Measurements from ENCODE around the gene ACTC1. TPM values are rescaled to one million over a fixed set of nuclear protein-coding genes. Genes with fewer than 3 reads are reported as not detected.

The ACTC1 gene
- total and polyA plus RNA-seq, 2 donors (not counting 3 experiments of a cell fraction or from before 2014, with no cell fraction given): 1.0 TPM; not detected in 1

- FAIRE-seq: no peak
- dilution Hi-C loops (cut with MboI; ENCODE audit: extremely low pct_ligation_motif_present, low sequenced_read_pairs): no loop called here
- H3K4me3 ChIP-seq (replicated peaks in 1 of 3; ENCODE audit: insufficient read depth in 1 of 3, low read depth in 1 of 3, low read length in 3 of 3): no peak overlapping the region
- no peak for DNase-seq (ENCODE audit: low read depth, low spot score)
- H3K27me3 ChIP-seq (ENCODE audit: control insufficient read depth in 2 of 2, insufficient read depth in 2 of 2, low read length in 2 of 2): peaks cover 8 to 12% of the 10 kb centered on the region in 2 experiments
- H3K9ac ChIP-seq (replicated peaks; ENCODE audit: extremely low read depth, insufficient read depth, low read length): no peak overlapping the region
- H3K27ac ChIP-seq (ENCODE audit: insufficient read depth, low read depth, low read length): no peak overlapping the region
- CTCF ChIA-PET: no interaction called here
- no peak overlapping the region for H3K4me2 ChIP-seq (ENCODE audit: insufficient read depth, low read length)
- TF ChIP-seq EZH2 (IDR thresholded peaks at IDR 0.05; ENCODE audit: borderline replicate concordance, low read depth, low read length, severe bottlenecking): no peak
- no peak for TF ChIP-seq POLR2A (IDR thresholded peaks at IDR 0.05; ENCODE audit: low read depth, low read length)
- no peak for TF ChIP-seq MYC (IDR thresholded peaks at IDR 0.05; ENCODE audit: low read depth, low read length)
- TF ChIP-seq JUN (IDR thresholded peaks at IDR 0.05; ENCODE audit: borderline replicate concordance, insufficient read depth, insufficient read length, low read depth): no peak
- TF ChIP-seq, protein P1, sequence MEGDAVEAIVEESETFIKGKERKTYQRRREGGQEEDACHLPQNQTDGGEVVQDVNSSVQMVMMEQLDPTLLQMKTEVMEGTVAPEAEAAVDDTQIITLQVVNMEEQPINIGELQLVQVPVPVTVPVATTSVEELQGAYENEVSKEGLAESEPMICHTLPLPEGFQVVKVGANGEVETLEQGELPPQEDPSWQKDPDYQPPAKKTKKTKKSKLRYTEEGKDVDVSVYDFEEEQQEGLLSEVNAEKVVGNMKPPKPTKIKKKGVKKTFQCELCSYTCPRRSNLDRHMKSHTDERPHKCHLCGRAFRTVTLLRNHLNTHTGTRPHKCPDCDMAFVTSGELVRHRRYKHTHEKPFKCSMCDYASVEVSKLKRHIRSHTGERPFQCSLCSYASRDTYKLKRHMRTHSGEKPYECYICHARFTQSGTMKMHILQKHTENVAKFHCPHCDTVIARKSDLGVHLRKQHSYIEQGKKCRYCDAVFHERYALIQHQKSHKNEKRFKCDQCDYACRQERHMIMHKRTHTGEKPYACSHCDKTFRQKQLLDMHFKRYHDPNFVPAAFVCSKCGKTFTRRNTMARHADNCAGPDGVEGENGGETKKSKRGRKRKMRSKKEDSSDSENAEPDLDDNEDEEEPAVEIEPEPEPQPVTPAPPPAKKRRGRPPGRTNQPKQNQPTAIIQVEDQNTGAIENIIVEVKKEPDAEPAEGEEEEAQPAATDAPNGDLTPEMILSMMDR (IDR thresholded peaks at IDR 0.05; ENCODE audit: extremely low read depth in 1 of 2, insufficient read depth in 1 of 2, low read depth in 1 of 2, low read length in 2 of 2): no peak
- TF ChIP-seq POLR2AphosphoS5 (IDR thresholded peaks at IDR 0.05; ENCODE audit: insufficient read depth, low read depth, low read length): no peak
- no peaks in the 10 kb centered on the region for H3K9me3 ChIP-seq (replicated peaks; ENCODE audit: control insufficient read depth, insufficient read depth, low read length)
- H4K20me1 ChIP-seq (replicated peaks; ENCODE audit: control insufficient read depth, extremely low read depth, insufficient read depth, low read length): no peaks in the 10 kb centered on the region
- H3K36me3 ChIP-seq (ENCODE audit: control insufficient read depth in 2 of 2, extremely low read depth in 1 of 2, insufficient read depth in 2 of 2, low read length in 2 of 2): no peaks in the 10 kb centered on the region
- POLR2A ChIA-PET: no interaction called here
- intact Hi-C loops (cut with micrococcal nuclease): no loop called here
- no TSS peak for BruUV-seq (replicated peaks)
- H3K79me2 ChIP-seq (ENCODE audit: control insufficient read depth, insufficient read depth, low read length): no peaks in the 10 kb centered on the region
- H3K9me1 ChIP-seq (replicated peaks; ENCODE audit: control insufficient read depth, extremely low read depth, insufficient read depth, low read length): no peaks in the 10 kb centered on the region
- H3K4me1 ChIP-seq (ENCODE audit: control insufficient read depth, extremely low read depth, insufficient read depth, low read length): no peaks in the 10 kb centered on the region
- no peak overlapping the region for H2AFZ ChIP-seq (ENCODE audit: low read depth, low read length)
Measured at GRCh38 chr15:34780725-34781124, 14.6 kb downstream of the ACTC1 start.

GRCh38 chr15:34776606-34777105 lies 18.7 kb downstream of the ACTC1 start:
- H3K4me1 ChIP-seq (ENCODE audit: control insufficient read depth, extremely low read depth, insufficient read depth, low read length): no peaks in the 10 kb centered on the region
- dilution Hi-C loops (cut with MboI; ENCODE audit: extremely low pct_ligation_motif_present, low sequenced_read_pairs): no loop called here
- no peak for FAIRE-seq
- DNase-seq (ENCODE audit: low read depth, low spot score): no peak
- no peaks in the 10 kb centered on the region for H3K9me3 ChIP-seq (replicated peaks; ENCODE audit: control insufficient read depth, insufficient read depth, low read length)
- H3K79me2 ChIP-seq (ENCODE audit: control insufficient read depth, insufficient read depth, low read length): no peaks in the 10 kb centered on the region
- ChIA-PET POLR2A (no interaction called here), CTCF (interaction anchor here (1.0 kb wide), 1 partner anchor 155 kb away, joined by 3 read pairs; no protein-coding TSS in a partner anchor)
- no peak overlapping the region for H3K4me3 ChIP-seq (replicated peaks in 1 of 3; ENCODE audit: insufficient read depth in 1 of 3, low read depth in 1 of 3, low read length in 3 of 3)
- peaks cover 16 to 18% of the 10 kb centered on the region in 2 experiments for H3K27me3 ChIP-seq (ENCODE audit: control insufficient read depth in 2 of 2, insufficient read depth in 2 of 2, low read length in 2 of 2)
- H3K9me1 ChIP-seq (replicated peaks; ENCODE audit: control insufficient read depth, extremely low read depth, insufficient read depth, low read length): no peaks in the 10 kb centered on the region
- intact Hi-C loops (cut with micrococcal nuclease): no loop called here
- H3K9ac ChIP-seq (replicated peaks; ENCODE audit: extremely low read depth, insufficient read depth, low read length): no peak overlapping the region
- H4K20me1 ChIP-seq (replicated peaks; ENCODE audit: control insufficient read depth, extremely low read depth, insufficient read depth, low read length): no peaks in the 10 kb centered on the region
- BruUV-seq (replicated peaks): no TSS peak
- no peaks in the 10 kb centered on the region for H3K36me3 ChIP-seq (ENCODE audit: control insufficient read depth in 2 of 2, extremely low read depth in 1 of 2, insufficient read depth in 2 of 2, low read length in 2 of 2)
- H3K27ac ChIP-seq (ENCODE audit: insufficient read depth, low read depth, low read length): no peak overlapping the region
- no peak overlapping the region for H2AFZ ChIP-seq (ENCODE audit: low read depth, low read length)
- H3K4me2 ChIP-seq (ENCODE audit: insufficient read depth, low read length): no peak overlapping the region
- TF ChIP-seq MYC (IDR thresholded peaks at IDR 0.05; ENCODE audit: low read depth, low read length) (no peak), POLR2AphosphoS5 (IDR thresholded peaks at IDR 0.05; ENCODE audit: insufficient read depth, low read depth, low read length) (no peak)
